ENCODE data around the gene GPATCH11. TPM values are rescaled to one million over a fixed set of nuclear protein-coding genes. Genes with fewer than 3 reads are reported as not detected.

Gene GPATCH11
- total RNA-seq, result 3.0 TPM

- ATAC-seq, result peak; percentile 95
Measured at GRCh38 chr2:37083873-37084794, at the start of gene GPATCH11, which contains the start of gene HEATR5B. Gene GPATCH11 (plus strand): TSS chr2:37084518. CDS start chr2:37088382, 3,864 bp downstream. Gene HEATR5B (minus strand): TSS chr2:37084372. CDS start chr2:37083414, 958 bp downstream.

GRCh38 chr2:37037771-37038170 is 46.5 kb upstream of the GPATCH11 start:
- no peak for DNase-seq (ENCODE audit: low spot score)
- ATAC-seq, result no peak

More at GRCh38 chr2:37083873-37084794, at the start of gene GPATCH11, which contains the start of gene HEATR5B:
- peak; percentile 97 for DNase-seq (ENCODE audit: low spot score)

DNA sequence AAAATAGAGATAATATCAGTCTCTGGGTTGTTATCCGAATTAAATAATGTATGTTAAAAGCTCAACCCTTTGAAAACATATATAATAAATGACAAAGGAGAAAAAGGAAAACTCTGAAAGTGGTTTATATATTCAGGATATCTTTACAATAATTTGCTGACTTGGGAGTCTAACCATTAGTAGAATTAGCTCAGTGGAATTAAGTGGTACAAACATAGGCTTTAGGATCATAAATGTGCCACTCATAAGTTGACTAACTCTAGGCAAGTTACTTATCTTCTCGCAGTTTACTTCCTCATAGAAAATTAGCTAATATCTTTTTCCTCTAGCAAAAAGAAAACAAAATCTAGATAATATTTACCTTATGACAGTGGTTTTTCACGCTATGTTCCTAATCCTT is 44.7 kb upstream of the GPATCH11 start:
- DNase-seq (ENCODE audit: low spot score), result no peak
- no peak for ATAC-seq

GRCh38 chr2:37052600-37053332 is 31.6 kb upstream of the GPATCH11 start:
- DNase-seq (ENCODE audit: low spot score) (no peak), ATAC-seq (no peak)

DNA sequence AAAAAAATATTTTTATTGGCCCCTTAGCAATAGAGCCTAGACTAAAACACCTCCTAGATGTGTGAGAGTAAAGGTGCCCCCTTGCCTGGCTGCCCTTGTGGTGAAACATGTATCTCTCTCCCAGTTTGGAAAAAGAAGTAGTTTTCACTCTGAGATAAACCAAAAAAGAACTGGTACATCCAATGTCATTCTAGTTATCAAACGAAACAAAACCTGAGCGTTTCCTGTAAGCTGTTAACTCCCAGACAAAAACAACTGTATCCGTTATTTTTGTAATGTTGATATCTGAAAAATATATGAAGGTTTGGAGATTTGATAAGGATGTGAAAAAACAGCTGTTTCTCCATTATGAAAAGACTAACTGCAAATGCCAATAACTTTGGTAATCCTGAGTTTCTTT is 24.5 kb upstream of the GPATCH11 start:
- ATAC-seq (no peak), DNase-seq (ENCODE audit: low spot score) (no peak)

- DNase-seq (ENCODE audit: low spot score), result no peak
- no peak for ATAC-seq
Measured at GRCh38 chr2:37060446-37060845, 23.9 kb upstream of the GPATCH11 start.

GRCh38 chr2:37061013-37061711 is 23.2 kb upstream of the GPATCH11 start:
- ATAC-seq (no peak), DNase-seq (ENCODE audit: low spot score) (no peak)

DNA sequence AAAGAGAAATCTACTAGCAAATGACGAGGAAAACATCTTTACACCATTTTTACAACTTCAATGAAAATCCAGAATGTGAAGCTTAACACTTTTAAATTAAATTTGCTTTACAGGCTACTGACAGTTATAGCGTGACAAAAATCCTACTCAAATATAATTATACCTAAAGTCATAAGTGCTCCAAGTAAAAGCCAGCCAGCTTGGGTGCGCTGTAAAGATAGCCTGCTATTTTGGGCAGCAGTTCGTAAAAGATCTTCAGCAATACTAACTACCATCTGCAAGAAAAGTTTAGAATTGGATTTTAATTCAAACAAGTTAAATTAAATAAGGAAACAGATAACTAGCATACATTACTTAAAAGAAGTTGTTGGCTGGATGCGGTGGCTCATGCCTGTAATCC is 22.5 kb upstream of the GPATCH11 start:
- no peak for DNase-seq (ENCODE audit: low spot score)
- ATAC-seq, result no peak

DNA sequence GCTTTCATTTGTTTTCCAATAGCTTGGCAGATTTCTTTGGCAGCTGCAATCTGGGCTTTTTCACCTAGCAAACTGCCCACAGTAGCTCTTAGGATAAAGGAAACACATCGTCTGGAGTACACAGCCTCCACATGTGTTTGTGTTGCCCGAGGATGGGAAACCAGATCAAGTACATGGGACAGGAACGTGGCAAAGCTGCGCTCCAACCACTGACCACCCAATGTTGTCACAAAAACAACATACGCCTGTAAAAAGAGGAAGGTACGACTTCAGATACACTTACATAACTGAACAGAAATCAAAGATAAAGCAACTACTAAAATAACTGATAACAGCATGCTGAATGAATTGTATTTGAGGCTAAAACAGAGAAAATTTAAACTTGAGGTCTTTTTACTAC is 15.6 kb upstream of the GPATCH11 start:
- ATAC-seq (no peak), DNase-seq (ENCODE audit: low spot score) (no peak)

GRCh38 chr2:37070931-37071330 is 13.4 kb upstream of the GPATCH11 start:
- ATAC-seq (no peak), DNase-seq (ENCODE audit: low spot score) (no peak)

DNA sequence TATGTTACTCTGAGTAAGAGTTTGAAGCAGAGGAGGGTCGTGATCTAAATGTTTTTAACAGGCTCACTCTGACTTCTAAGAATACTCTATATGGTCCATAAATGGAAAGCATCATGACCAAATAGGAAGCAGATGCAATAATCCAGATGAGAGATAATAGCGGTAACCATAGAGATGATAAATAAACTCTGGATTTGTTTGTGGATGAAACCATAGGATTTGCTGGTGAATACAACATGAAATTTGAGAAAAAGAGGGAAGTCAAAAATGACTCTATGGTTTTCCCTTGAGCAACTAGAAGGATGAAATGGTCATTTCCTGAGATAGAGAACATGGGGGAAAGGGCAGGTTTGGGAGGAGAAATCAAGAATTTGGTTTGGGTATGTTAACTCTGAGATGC is 4.1 kb upstream of the GPATCH11 start:
- DNase-seq (ENCODE audit: low spot score), result no peak
- no peak for ATAC-seq

DNA sequence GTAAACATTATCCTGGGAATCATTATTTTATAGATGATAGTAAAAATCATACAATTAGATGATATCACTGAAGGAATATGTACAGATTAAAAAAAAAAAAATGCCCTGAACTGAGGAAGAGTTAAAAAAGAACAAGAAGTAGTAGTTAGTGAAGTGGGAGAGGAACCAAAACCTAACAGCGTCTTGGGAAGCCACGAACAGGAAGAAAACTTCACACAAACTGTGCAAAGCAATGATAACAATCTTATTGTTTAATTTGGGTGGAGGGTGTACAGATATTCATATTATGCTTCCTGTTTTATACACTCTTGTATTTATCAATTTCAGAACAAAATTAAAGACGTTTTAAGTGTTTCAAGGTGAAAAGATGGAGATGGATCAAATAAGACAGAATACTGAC is 3.6 kb upstream of the GPATCH11 start:
- ATAC-seq (no peak), DNase-seq (ENCODE audit: low spot score) (no peak)

- no peak for ATAC-seq
- DNase-seq (ENCODE audit: low spot score), result no peak
Measured at GRCh38 chr2:37084797-37085196, 479 bp downstream of the GPATCH11 start.

DNA sequence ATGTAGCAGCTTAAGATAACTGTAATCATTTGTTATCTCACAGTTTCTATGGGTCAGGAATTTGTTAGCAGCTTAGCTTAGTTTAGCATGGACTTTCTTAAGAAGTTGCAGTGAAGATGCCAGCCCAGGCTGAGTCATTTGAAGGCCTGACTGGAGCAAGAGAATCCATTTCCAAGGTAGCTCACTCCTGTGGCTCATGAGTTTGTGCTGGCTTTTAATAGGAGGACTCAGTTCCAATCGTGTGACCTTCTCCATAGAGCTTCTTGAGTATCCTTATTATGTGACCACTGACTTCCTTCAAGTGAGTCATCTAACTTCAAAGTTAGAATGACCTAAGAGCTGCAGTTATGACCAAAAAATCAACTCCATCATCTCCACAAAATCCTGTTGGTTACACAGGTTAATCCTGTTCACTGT is 1.4 kb downstream of the GPATCH11 start:
- DNase-seq (ENCODE audit: low spot score), result no peak

GRCh38 chr2:37090019-37090477 is 5.7 kb downstream of the GPATCH11 start:
- ATAC-seq, result no peak

More for the DNA sequence above, 1.4 kb downstream of the GPATCH11 start:
- no peak for ATAC-seq

DNA sequence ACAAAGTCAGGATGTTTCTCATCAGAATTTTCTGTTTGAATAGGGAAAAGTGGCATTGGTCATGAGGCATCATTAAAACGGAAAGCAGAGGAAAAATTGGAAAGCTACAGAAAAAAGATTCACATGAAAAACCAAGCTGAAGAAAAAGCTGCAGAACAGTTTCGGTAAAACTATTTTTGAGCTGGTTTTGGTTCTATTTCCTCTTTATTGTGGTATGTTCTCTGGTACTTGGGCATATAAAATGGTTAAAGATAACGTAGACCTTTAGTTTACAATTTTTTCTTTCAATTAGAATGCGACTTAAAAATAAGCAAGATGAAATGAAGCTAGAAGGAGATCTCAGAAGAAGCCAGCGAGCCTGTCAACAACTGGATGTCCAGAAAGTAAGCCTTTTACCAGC is 7.6 kb downstream of the GPATCH11 start:
- ATAC-seq (no peak), DNase-seq (ENCODE audit: low spot score) (no peak)

More at GRCh38 chr2:37090019-37090477, 5.7 kb downstream of the GPATCH11 start:
- DNase-seq (ENCODE audit: low spot score), result no peak

- no peak for DNase-seq (ENCODE audit: low spot score)
Measured at GRCh38 chr2:37096568-37096967, 12.2 kb downstream of the GPATCH11 start.

GRCh38 chr2:37098416-37099118 is 14.2 kb downstream of the GPATCH11 start:
- DNase-seq (ENCODE audit: low spot score) (no peak), ATAC-seq (no peak)

More at GRCh38 chr2:37096568-37096967, 12.2 kb downstream of the GPATCH11 start:
- no peak for ATAC-seq

- DNase-seq (ENCODE audit: low spot score), result no peak
- ATAC-seq, result no peak
Measured at GRCh38 chr2:37100054-37100453, 15.7 kb downstream of the GPATCH11 start.

DNA sequence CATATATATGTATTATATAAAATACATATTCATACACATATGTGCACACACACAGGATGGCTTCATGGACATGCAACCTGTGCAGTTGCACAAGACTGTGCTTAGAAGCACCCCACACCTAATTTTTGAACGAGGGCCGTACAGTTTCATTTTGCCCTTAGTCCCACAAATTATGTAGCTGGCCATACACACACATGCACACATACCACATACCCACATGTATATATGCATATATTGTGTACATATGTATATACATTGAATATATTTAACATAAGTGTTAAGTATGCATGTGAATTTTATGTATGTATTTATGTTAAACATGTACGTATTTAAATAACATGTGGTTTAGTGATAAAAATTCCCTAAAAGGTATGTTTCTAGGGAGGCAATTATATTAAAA is 18.3 kb downstream of the GPATCH11 start:
- ATAC-seq (no peak), DNase-seq (ENCODE audit: low spot score) (no peak)
